Occipital lobe (tissue), 2 donors: ENCODE measurements around the gene EXTL1. TPM values are rescaled to one million over a fixed set of nuclear protein-coding genes. Genes with fewer than 3 reads are reported as not detected.
A peak's percentile ranks its signal among the peaks of the same experiment; 100 is the strongest.
"Not testable (repeated sequence)": the region's sequence is repeated elsewhere in the genome, so short reads cannot be mapped to it uniquely, and the experiment has no call there.

Experiments used
- DNase-seq: peaks from one replicate; lab custom pipeline; 2025; lab: John Stamatoyannopoulos, UW
- total RNA-seq: library from RNA; depleted of rRNA; stranded (reverse); fragments of >200 nt; gene quantifications from one replicate; pipeline ENCODE4 v1.2.3, GENCODE V29; 2014

The EXTL1 gene, protein sequence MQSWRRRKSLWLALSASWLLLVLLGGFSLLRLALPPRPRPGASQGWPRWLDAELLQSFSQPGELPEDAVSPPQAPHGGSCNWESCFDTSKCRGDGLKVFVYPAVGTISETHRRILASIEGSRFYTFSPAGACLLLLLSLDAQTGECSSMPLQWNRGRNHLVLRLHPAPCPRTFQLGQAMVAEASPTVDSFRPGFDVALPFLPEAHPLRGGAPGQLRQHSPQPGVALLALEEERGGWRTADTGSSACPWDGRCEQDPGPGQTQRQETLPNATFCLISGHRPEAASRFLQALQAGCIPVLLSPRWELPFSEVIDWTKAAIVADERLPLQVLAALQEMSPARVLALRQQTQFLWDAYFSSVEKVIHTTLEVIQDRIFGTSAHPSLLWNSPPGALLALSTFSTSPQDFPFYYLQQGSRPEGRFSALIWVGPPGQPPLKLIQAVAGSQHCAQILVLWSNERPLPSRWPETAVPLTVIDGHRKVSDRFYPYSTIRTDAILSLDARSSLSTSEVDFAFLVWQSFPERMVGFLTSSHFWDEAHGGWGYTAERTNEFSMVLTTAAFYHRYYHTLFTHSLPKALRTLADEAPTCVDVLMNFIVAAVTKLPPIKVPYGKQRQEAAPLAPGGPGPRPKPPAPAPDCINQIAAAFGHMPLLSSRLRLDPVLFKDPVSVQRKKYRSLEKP
- total RNA-seq, result 2.3 TPM

DNA sequence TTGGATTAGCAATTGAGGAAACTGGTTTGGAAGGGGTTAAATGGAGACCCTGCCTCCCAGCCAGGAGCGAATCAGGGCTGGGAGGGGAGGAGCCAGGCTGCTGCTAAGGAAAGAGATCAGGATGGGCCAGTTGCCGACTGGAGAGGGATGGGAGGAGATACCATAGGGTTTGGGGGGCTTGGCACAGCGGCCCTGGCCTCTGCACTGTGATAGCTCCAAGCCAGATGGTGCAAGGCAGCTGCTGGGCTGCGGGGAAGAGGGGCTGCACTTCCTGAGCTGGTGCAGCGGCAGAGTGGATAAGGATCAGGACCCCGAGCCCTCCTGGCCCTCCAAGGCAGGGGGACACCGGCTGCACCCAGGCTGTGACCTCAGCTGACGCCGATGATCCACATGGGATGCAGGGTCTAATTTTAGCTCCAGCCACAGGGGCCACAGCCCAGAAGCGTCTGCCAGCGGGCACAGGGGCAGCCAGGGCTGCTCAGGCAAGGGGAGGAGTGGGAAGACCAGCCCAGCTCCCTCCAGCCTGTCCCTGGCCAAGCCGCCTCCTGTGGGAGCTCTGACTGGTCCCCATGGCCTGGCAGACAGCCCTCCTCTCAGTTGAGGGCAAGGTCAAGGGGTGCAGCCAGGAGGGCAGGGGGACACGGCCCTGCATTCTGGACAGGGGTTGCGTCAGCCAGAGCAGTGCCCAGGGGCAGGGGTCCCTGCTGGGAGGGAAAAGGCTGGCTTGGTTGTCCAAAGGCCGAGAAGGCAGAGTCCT lies at the start of gene EXTL1:
Gene EXTL1, plus strand, starts transcription at position 129 of the 757 bp plus-strand sequence. CDS start 872 bp downstream, outside the sequence.
- no peak for DNase-seq

DNA sequence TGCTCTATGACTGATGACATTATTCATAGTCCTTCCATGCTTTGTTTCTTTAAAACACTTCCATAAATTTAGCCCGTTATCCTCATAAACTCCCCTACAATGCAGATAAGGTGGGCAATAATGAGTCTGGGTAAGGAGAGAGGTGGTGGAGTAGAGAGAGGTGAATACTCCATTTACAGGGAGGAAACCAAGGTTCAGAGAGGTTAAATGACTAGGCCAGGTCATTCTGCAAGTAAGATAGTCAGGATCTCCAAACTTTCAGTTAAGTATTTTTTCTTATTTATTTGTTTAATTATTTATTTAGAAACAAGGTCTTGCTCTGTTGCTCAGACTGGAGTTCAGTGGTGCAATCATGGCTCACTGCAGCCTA lies 49.8 kb upstream of the EXTL1 start:
- DNase-seq, result no peak

DNA sequence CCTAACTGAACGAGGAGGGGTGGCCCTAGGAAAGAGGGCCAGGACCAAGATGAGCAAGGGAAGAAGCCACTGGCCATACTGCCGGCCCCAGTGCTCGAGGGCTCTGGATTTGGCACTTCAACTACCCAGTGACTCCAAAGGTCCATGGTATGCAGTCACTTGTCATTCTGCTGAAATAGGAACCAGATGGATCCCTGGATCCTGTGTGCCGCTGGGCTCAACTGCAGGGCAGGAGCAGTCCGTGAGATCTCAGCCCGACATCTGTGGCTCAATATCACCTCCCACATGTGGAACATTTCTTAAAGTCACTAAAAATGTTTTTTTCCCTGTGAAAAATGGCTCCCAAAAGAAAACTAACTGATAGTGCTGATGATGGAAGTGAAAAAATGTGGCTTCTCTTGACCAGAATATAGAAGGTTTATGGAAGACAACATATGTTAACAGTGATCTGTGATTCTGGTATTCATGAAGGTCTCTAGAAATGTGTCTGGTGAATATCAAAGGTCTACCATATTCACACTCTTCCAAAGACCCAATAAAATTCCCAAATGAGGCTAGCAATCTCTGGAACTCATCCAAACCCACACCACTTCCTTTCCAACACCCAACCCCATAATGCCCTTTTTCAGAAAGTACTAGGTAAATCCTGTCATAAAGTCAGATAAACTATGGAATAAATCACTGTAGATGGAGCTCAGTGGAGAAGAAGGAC lies 47.8 kb upstream of the EXTL1 start:
- DNase-seq, result peak; percentile 12

DNA sequence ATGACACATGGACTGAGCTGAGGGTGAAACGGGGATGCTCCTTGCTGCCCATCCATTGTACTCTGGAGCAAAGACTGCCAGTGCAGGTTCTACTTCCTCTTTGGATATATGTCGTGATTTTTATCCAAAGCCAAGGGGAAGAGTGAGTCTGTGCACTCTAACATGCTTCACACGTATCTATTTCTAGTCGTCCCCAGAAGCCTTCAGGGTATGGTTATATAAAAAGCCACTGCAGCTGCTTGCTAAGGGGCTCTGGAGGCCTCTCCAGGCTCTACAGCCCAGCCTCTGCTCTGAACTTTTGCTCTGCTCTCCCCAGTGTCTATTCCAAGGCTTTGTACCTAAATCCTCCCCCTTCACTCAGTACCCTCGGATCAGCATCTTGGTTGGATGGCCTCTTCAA lies 43.8 kb upstream of the EXTL1 start:
- DNase-seq, result no peak

DNA sequence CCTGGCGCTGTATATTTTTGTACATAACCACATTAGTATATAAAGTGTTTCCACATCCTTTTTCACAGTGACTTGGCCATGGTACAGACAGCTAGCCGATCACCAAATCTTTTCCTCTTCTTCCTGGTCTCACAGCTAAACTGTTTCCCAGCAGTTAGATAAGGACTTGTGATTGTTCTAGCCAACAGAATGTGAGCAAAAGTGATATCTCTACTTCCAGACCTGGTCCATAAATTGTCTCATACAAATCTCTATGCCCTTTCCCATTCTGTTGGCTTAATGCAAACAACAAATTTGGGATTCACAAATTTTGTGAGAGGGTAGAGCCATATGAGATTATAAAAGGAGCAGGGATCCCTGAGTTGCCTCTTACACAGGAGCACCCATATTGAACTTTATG lies 43.2 kb upstream of the EXTL1 start:
- DNase-seq, result no peak

DNA sequence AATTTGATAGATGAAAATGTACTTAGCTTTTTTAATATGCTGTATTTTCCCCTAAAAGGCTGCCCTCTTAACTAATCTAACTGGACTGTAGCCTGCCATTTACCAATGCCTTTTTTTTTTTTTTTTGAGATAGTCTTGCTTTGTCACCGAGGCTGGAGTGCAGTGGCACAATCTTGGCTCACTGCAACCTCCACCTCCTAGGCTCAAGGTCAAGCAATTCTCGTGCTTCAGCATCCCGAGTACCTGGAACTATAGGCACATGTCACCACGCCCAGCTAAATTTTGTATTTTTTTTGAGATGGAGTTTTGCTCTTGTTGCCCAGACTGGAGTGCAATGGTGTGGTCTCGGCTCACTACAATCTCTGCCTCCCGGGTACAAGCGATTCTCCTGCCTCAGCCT lies 42.4 kb upstream of the EXTL1 start:
- DNase-seq, result no peak

DNA sequence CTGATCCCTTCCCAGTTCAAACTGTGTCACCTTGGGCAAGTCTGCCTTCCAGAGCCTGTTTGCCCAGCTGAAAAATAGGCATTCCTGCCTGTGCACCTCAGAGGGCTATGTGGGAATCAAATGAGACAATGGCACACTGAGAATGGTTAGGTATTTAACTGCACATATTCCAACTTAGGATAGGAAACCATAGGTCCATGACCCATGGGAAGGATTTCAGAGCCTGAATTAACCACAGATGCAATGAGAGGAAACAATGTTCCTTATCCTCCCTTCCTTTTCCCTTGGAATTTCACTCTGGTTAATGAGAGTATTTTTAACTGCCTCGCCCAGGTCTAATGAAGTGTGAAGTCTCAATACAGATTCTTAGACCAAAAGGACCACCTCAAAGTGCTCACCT lies 36.4 kb upstream of the EXTL1 start:
- DNase-seq, result no peak

DNA sequence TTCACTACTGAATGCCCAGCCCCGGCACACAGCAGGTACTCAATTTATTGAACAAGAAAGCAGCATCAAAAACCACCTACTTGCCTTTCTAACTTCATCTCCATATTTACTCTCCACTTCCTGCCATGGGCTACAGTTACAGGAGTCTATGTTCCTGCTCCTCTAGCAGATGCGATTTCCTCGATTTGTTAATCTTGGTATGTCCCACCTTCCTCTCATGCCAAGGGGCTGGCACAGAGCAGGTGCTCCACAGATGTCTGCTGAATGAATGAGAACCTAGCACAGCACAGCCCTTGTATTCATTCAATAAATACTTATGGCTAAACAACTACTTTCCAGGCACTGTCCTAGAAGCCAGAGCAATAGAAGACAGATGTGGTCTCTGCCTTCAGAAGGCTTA lies 35.9 kb upstream of the EXTL1 start:
- DNase-seq, result no peak

DNA sequence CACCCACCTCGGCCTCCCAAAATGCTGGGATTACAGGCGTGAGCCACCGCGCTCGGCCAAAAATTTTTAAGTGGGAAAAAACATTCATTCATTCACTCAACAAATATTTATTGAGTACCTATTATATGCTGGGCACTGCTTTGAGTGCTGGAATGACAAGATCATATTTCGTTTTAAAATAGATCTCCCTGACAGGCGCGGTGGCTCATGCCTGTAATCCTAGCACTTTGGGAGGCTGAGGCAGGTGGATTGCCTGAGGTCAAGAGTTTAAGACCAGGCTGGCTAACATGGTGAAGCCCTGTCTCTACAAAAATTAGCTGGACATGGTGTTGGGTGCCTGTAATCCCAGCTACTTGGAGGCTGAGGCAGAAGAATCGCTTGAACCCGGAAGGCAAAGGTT lies 34.8 kb upstream of the EXTL1 start:
- not testable (repeated sequence) for DNase-seq

DNA sequence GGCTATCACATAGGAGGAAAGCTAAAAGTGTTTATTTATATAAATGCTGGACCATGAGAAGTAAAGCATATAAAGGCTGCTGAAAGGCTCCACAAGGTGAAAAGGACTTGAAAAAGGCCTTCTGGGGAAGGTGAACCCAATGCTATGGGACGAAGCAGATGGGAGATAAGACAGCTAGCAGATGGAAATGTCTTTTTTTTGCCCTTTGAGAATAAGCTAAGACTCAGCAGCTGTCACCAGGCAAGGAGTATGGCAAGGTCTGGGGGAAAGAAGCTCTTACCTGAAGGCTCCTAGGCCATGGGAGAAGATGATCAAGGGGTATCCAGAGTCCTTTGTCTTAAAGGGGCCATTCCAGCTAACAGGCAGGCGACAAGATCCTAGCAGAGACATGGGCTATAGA lies 33.6 kb upstream of the EXTL1 start:
- no peak for DNase-seq

DNA sequence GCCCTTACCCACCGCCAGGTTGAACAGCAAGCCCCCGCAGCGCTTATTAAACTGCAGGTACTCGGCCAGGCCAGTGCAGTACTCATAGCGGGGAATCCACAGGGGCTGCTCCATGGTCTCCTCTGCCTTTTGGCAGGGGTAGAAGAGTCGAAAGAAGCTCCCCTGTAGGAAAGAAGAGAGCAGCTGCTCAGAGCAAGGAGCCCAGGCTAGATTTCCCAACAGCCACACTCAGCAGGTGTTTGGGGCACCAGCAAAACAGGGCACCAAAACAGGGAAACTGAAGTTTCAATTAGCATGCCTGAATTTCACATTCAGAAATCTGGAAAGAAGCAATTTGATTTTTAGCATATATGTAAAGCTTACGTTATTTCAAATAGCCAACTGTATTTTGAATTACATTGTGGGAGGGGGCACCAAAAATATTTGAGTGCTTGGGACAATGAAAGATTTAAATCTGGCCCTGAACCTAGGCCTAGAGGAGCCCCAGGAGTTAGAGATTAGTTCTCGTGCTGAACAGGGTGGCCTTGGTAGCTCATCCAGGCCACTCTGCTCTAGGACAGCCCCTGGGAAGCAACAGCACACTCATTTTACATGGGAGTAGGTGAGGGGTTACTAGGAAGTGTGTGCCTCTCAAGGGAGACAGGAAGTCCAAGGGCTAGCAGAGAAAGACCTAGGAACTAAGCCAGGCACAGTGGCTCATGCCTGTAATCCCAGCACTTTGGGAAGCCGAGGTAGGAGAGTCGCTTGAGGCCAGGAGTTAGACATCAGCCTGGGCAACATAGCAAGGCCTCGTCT lies 31.9 kb upstream of the EXTL1 start:
- no peak for DNase-seq

DNA sequence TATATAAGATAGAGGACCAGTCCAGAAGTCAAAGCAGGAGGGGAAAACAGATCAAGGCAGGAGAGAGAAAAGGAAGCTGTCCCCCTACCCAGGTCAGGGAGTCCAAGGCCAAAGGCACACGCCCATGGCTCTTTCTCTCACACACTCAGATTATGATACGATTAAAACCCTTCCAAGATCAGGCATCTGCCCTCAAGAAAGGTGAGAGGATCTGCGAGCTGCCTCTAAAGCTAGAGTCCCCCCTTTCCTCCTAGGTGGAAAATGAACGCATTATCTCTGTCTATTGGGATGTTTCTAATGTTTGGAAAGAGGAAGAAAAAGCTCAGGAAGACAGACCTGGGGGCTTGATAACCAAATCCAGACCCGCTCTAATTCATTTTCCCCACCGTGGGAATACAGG lies 31.3 kb upstream of the EXTL1 start:
- DNase-seq, result no peak

DNA sequence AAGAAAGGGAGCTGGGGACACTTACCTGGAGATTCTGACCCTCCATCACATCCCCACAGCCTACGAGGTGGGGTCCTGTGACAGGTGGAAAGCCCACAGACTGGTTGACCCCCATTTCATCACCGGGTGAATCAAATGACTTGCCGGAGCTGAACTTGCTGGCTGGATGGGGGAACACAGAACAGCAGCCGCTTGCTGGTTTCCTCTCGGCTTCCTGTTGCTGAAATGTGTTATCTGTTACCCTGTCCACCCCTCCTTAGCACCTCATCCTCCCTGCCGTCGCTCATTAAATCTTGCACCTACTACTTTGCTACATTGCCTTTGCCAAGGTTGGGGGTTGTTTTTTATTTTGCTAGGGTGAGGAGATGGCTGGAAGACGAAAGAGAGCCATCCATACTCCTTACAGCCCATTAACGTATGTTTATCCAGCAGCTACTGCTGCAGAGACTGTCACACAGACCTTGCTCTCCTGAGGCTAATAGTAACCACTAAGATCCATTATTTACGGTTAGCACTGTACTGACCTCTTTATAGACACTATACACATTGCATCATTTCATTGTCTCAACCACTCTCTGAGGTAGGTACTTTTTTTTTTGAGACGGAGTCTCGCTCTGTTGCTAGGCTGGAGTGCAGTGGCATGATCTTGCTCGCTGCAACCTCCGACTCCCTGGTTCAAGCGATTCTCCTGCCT lies 30.7 kb upstream of the EXTL1 start:
- DNase-seq, result no peak

DNA sequence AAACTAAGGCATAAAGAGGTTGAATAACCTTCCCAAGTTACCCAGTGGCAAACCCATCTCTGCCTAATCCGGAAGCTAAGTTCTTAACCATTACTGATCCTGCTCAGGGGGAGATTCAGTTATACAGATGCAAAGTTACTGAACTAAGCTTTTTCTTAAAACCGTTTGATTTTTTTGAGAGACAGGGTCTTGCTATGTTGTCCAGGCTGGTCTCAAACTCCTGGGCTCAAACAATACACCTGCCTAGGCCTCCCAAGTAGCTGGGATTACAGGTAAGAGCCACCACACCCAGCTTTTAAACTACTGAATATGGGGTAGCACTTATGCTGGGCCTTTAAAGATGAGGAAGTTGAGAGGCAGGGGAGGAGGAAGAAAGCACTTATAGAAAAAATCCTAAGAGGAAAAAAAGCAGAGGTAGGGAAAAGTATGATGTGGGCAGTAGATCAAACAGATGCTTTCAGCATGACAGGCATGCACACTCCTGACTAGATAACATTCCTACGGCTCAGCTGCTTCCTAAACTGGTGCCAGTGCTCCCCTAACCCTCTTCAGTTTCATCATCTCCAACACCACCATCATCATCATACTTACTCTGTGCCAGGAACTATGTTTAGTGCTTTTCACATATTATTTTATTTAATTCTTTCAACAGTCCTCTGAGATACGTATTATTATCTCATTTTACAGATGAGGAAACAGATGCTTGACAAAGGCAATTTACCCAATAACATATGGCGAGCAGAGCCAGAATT lies 29.5 kb upstream of the EXTL1 start:
- no peak for DNase-seq

DNA sequence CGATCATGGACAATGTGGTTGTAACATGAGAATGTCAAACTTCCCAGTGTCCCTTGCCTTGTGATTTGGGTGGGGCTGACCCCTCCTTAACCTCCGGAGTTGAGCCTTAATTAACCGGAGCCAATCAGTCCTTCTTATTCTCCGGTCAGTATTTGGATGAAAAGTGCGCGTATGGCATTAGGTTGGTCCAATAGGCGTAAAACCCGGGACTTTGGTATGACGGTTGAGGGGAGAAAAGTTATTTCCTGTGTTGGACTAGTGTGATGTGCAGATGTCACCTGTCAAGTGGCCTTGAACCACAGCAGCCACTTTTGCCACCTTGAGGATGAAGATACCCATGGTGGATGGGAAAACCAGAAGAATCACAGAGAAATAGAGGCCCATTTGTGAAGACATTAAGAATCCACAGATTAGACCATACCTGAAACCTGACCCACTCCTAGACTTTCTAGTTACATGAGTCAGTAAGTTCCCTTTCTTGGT lies 28.8 kb upstream of the EXTL1 start:
- no peak for DNase-seq

DNA sequence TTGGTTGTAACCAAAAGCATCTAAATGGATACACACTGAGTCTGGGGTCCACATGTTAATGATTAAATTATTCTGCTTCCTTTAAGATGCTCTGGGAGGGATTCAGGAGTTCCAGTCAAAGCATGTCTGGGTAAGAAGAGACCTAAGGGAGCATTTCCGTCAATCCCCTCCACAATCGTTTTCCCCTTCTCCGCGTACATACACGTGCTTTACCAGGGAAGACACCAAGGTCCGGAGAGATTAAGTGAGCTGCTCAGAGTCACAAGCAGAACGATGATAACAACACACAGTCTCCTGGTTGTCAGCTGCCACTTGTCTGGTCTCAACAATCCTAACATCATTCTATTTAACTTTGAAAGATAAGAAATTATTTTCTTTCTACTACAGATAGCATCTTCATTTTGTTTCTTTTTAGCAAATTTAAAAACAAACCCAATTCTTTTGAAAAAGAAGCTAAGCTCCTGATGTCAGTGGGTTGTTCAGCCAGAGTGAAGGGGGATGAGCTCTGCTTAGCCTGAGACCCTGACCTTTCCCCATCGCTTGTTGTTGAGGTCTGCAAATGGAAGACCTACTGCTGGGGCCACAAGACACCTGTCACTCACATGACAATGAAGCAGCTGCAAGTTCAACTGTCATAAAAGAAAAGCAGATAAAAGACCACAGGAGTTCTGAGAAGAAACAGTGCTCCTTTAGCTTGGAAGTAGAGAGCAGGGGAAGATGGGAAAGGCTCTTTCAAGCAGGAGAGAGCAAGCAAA lies 28.2 kb upstream of the EXTL1 start:
- DNase-seq, result no peak

DNA sequence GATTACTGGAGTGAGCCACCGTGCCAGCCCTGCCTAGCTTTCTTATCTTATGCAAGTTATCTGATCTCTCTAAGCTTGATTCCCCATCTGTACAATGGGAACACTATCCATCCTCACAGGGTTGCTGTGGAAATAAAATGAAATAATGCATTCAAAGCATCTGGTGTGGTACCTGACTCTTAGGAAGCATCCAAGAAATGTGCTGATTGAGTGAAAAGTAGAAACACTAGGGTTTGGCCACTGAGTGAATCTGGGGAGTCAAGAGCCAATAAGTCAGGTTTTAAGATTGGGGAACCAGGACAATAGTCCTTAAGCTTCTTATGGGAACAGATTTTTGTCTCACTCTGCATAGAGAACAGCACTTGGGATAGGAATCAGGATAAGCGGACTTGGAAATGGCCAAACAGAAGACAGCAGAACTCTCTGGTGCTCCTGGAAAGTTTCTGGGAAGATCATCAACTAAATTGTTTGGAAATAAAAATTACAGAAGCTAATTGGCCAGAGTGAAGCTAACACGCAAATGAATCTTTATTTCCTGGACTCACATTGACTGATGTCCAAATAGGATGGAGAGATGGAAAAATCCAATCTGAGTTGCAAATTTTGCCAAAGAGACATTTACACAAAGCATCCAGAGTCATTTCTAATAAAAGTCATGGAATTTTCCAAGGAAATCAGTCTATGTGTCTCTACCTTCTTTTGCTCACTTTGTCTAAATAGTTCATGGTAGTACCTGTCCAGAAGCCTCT lies 27.0 kb upstream of the EXTL1 start:
- no peak for DNase-seq
